ENCODE measurements around the gene COL1A1. TPM values are rescaled to one million over a fixed set of nuclear protein-coding genes. Genes with fewer than 3 reads are reported as not detected.

The COL1A1 gene
- total and polyA plus RNA-seq, 2 of the 13 experiments (the other 11 are each of a cell fraction or from before 2014, with no cell fraction given) = 0.05 TPM; not detected in 1

DNA sequence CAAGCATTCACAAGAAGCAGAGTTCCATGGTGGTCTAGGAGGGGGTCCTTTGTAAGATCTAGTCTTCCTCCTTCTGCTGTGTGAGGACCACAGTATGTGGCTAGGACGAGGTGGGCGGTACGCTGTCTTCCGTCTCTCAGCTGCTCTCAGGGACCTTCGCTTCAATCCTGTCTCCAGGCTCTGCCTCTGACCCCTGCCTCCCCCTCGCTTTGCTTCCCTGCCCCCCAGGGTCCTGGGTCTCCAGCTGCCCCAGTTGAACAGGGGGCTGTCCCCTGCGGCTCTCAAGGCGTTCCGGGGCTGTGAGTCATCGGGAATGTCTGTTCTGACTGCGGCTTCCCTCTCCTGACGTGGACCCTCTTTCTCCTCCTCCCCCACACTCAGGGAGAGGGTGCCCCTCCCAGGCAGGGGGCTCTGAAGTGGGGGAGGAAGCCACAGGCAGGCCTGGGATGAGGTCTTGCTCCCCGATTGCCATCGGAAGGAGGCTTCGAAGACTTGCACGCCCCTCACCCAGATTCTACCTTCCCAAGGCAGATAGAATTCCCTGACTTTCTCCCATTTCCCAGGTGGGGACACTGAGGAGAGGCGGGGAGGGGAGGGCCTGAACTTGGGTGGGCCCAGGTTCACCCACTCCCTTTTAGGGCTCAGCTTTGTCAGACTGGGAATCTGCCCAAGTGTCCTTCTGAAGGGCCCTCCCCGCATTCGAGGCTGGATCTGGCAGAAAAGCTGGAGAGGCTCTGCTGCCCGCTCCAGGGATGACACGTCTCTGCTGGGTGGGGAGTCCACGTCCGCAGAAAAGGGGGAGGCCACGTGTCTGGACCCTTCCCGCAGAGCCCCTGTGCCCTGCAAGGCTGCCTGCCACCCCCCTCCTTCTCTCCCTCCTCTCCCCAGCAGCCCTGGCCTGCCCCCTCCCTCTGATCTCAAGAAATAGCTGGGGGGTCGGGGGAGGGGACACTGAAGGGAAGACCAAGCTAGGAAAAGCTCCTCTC, 9.1 kb upstream of the COL1A1 start (continued):
- TF ChIP-seq SIN3A (IDR thresholded peaks at IDR 0.05; ENCODE audit: borderline replicate concordance, low read depth, low read length) = no peak
- TF ChIP-seq STAT5B (CRISPR knock-in tag; IDR thresholded peaks at IDR 0.05) = no peak
- no peak for TF ChIP-seq ATF6 (CRISPR knock-in tag; conservative IDR thresholded peaks at IDR 0.05)
- no peak for TF ChIP-seq RFXANK (CRISPR knock-in tag; IDR thresholded peaks at IDR 0.05)
- no peak for TF ChIP-seq FOXP4 (CRISPR knock-in tag; IDR thresholded peaks at IDR 0.05)
- TF ChIP-seq DNMT3B (CRISPR knock-in tag; conservative IDR thresholded peaks at IDR 0.05) = no peak
- TF ChIP-seq ZNF879 (CRISPR knock-in tag; IDR thresholded peaks at IDR 0.05) = no peak
- TF ChIP-seq YEATS4 (CRISPR knock-in tag; IDR thresholded peaks at IDR 0.05; ENCODE audit: borderline replicate concordance) = no peak
- TF ChIP-seq YY1 (IDR thresholded peaks at IDR 0.05; ENCODE audit: insufficient read depth, insufficient replicate concordance, low read depth, low read length) = no peak
- no peak for TF ChIP-seq ZNF484 (CRISPR knock-in tag; IDR thresholded peaks at IDR 0.05; ENCODE audit: borderline replicate concordance, low read depth)
- TF ChIP-seq RNF2 (conservative IDR thresholded peaks at IDR 0.05; ENCODE audit: low read depth) = no peak
- no peak for TF ChIP-seq ZNF703 (CRISPR knock-in tag; IDR thresholded peaks at IDR 0.05; ENCODE audit: borderline replicate concordance)
- no peak for TF ChIP-seq CBX1 (IDR thresholded peaks at IDR 0.05; ENCODE audit: low read depth)
- no peak for TF ChIP-seq HNF1A (IDR thresholded peaks at IDR 0.05; ENCODE audit: low read depth)
- no peak for TF ChIP-seq HNF1A (CRISPR knock-in tag; IDR thresholded peaks at IDR 0.05; ENCODE audit: borderline replicate concordance)
- TF ChIP-seq ONECUT2 (CRISPR knock-in tag; IDR thresholded peaks at IDR 0.05) = no peak
- TF ChIP-seq, protein P1, sequence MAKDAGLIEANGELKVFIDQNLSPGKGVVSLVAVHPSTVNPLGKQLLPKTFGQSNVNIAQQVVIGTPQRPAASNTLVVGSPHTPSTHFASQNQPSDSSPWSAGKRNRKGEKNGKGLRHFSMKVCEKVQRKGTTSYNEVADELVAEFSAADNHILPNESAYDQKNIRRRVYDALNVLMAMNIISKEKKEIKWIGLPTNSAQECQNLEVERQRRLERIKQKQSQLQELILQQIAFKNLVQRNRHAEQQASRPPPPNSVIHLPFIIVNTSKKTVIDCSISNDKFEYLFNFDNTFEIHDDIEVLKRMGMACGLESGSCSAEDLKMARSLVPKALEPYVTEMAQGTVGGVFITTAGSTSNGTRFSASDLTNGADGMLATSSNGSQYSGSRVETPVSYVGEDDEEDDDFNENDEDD (CRISPR knock-in tag; IDR thresholded peaks at IDR 0.05; ENCODE audit: borderline replicate concordance) = no peak
- no peak for TF ChIP-seq TCF7 (IDR thresholded peaks at IDR 0.05; ENCODE audit: low read depth)
- TF ChIP-seq MIER3 (CRISPR knock-in tag; IDR thresholded peaks at IDR 0.05; ENCODE audit: borderline replicate concordance) = no peak
- no peak for TF ChIP-seq KMT2B (CRISPR knock-in tag; IDR thresholded peaks at IDR 0.05)
- no peak for TF ChIP-seq IKZF4 (CRISPR knock-in tag; IDR thresholded peaks at IDR 0.05; ENCODE audit: borderline replicate concordance, low read depth, not compliant biosample characterization)
